NK-92 treated with Interleukin-12 subunit alpha and Interleukin-12 subunit beta, amount 100 ng/mL, for 24 hours (cell line): ENCODE results near the gene UTF1.

Experiments used
- DNase-seq: peaks from one replicate; lab custom pipeline; 2025; lab: John Stamatoyannopoulos, UW

UTF1 gene

GRCh38 chr10:133230044-133230361 lies at the start of gene UTF1:
TSS of gene UTF1 (plus strand) at chr10:133230217. CDS start at chr10:133230289, 72 bp downstream.
- DNase-seq, result no peak

- DNase-seq, result no peak
Observed at GRCh38 chr10:133180965-133181639, 48.9 kb upstream of the UTF1 start.

GRCh38 chr10:133182190-133182589 lies 47.8 kb upstream of the UTF1 start:
- DNase-seq, result no peak

GRCh38 chr10:133182791-133183645 lies 47.0 kb upstream of the UTF1 start:
- DNase-seq, result no peak

GRCh38 chr10:133183646-133184378 lies 46.2 kb upstream of the UTF1 start:
- no peak for DNase-seq

GRCh38 chr10:133184591-133185244 lies 45.3 kb upstream of the UTF1 start:
- DNase-seq, result no peak

GRCh38 chr10:133185421-133185820 lies 44.6 kb upstream of the UTF1 start:
- DNase-seq, result no peak

- no peak for DNase-seq
Observed at GRCh38 chr10:133185916-133186315, 44.1 kb upstream of the UTF1 start.

GRCh38 chr10:133186416-133187090 lies 43.5 kb upstream of the UTF1 start:
- no peak for DNase-seq

GRCh38 chr10:133187091-133187905 lies 42.7 kb upstream of the UTF1 start:
- no peak for DNase-seq

- no peak for DNase-seq
Observed at GRCh38 chr10:133187906-133188681, 41.9 kb upstream of the UTF1 start.

GRCh38 chr10:133189256-133189655 lies 40.8 kb upstream of the UTF1 start:
- DNase-seq, result no peak

- no peak for DNase-seq
Observed at GRCh38 chr10:133189726-133190125, 40.3 kb upstream of the UTF1 start.

- DNase-seq, result no peak
Observed at GRCh38 chr10:133190225-133190624, 39.8 kb upstream of the UTF1 start.

- no peak for DNase-seq
Observed at GRCh38 chr10:133191651-133192050, 38.4 kb upstream of the UTF1 start.

GRCh38 chr10:133194151-133194550 lies 35.9 kb upstream of the UTF1 start:
- no peak for DNase-seq

- no peak for DNase-seq
Observed at GRCh38 chr10:133195096-133195495, 34.9 kb upstream of the UTF1 start.

- DNase-seq, result no peak
Observed at GRCh38 chr10:133195611-133196010, 34.4 kb upstream of the UTF1 start.

- no peak for DNase-seq
Observed at GRCh38 chr10:133196221-133196915, 33.6 kb upstream of the UTF1 start.
